Measurements from ENCODE around the gene C10orf95. TPM values are rescaled to one million over a fixed set of nuclear protein-coding genes. Genes with fewer than 3 reads are reported as not detected.
A peak's percentile ranks its signal among the peaks of the same experiment; 100 is the strongest.
"Not testable (repeated sequence)": the region's sequence is repeated elsewhere in the genome, so short reads cannot be mapped to it uniquely, and the experiment has no call there.

C10orf95 gene
- polyA plus RNA-seq, 2 donors, result 0.37 to 0.65 TPM

DNA sequence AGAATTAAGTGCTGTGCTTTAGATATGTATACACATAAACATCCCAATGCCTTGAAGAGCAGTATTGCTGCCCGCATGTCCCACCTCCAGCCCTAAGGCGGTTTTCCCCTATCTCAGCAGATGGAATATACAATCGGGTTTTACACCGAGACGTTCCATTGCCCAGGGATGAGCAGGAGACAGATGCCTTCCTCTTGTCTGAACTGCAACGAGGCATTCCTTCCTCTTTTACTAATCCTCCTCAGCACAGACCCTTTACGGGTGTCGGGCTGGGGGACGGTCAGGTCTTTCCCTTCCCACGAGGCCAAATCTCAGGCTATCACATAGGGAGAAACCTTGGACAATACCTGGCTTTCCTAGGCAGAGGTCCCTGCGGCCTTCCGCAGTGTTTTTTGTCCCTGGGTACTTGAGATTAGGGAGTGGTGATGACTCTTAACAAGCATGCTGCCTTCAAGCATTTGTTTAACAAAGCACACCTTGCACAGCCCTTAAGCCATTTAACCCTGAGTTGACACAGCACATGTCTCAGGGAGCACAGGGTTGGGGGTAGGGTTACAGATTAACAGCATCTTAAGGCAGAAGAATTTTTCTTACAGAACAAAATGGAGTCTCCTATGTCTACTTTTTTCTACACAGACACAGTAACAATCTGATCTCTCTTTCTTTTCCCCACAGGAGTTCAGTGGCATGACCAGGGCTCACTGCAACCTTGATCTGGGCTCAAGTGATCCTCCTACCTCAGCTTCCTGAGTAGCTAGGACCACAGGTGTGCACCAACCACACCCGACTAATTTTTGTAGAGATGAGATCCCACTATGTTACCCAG is 3.5 kb upstream of the C10orf95 start:
- not testable (repeated sequence) for H3K27me3 ChIP-seq (ENCODE audit: control insufficient read depth in 1 of 2, insufficient read depth in 2 of 2, low read length in 2 of 2); H3K27ac ChIP-seq (ENCODE audit: low read depth in 2 of 2, low read length in 1 of 2); H3K4me3 ChIP-seq (ENCODE audit: low read depth in 1 of 2, low read length in 2 of 2); H3K4me1 ChIP-seq (ENCODE audit: control insufficient read depth in 2 of 2, insufficient read depth in 2 of 2, low read length in 1 of 2); H3K36me3 ChIP-seq (ENCODE audit: control insufficient read depth in 2 of 2, insufficient read depth in 2 of 2, low read length in 1 of 2); H3K9me3 ChIP-seq (ENCODE audit: control insufficient read depth in 2 of 2, insufficient read depth in 1 of 2, low read depth in 1 of 2, low read length in 1 of 2)
- WGBS, 2 donors, result 73 to 76% methylated on average over 13 of the region's 13 CpGs

- no peaks in the 10 kb centered on the region for H3K27me3 ChIP-seq (ENCODE audit: control insufficient read depth in 1 of 2, insufficient read depth in 2 of 2, low read length in 2 of 2)
- H3K36me3 ChIP-seq (ENCODE audit: control insufficient read depth in 2 of 2, insufficient read depth in 2 of 2, low read length in 1 of 2), result no peaks in the 10 kb centered on the region
- no peak overlapping the region for H3K4me3 ChIP-seq (ENCODE audit: low read depth in 1 of 2, low read length in 2 of 2)
- H3K9me3 ChIP-seq (ENCODE audit: control insufficient read depth in 2 of 2, insufficient read depth in 1 of 2, low read depth in 1 of 2, low read length in 1 of 2), result no peaks in the 10 kb centered on the region
- H3K4me1 ChIP-seq (ENCODE audit: control insufficient read depth in 2 of 2, insufficient read depth in 2 of 2, low read length in 1 of 2), result peaks cover 0 to 10% of the 10 kb centered on the region in 2 donors
- peak overlapping the region in 1 of 2 donors; percentile 65 for H3K27ac ChIP-seq (ENCODE audit: low read depth in 2 of 2, low read length in 1 of 2)
- WGBS, 2 donors, result 77 to 83% methylated on average over 5 of the region's 5 CpGs
Measured at GRCh38 chr10:102453502-102453901, 2.2 kb upstream of the C10orf95 start.

DNA sequence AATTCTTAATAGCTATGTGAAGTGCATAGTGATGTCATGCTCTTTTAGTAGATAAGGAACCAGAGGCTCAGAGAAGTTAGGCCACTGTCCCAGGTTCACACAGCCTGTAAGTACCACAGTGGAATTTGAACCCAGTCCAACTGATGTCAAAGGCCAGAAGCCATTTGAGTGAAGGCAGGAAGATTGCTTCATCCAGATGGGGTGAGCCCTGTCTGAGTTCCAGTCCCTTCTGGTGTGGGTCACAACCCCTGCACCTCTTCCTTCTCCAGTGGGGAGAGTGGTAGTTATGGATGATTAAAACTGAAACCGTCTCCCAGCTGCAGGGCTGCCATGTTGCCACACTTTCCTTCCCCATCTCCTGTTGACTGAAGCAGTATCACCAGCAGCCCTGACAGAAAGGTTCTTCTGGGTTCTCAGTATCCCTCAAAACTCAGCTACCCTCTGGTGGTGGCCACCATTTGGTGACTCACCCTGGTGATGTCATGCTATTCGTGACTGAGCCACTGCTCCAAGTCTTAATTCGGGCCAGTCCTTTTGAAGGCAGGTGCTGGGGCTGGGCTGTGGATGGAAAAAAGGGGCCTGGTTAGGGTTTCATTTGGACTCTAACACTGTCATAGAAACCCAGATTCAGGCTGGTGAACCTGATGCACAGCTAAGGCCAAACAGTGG is 1.5 kb upstream of the C10orf95 start:
- Histone ChIP-seq H3K4me1 (ENCODE audit: control insufficient read depth in 2 of 2, insufficient read depth in 2 of 2, low read length in 1 of 2) (peaks cover 0 to 10% of the 10 kb centered on the region in 2 donors), H3K27me3 (ENCODE audit: control insufficient read depth in 1 of 2, insufficient read depth in 2 of 2, low read length in 2 of 2) (no peaks in the 10 kb centered on the region), H3K36me3 (ENCODE audit: control insufficient read depth in 2 of 2, insufficient read depth in 2 of 2, low read length in 1 of 2) (no peaks in the 10 kb centered on the region), H3K4me3 (ENCODE audit: low read depth in 1 of 2, low read length in 2 of 2) (no peak overlapping the region), H3K9me3 (ENCODE audit: control insufficient read depth in 2 of 2, insufficient read depth in 1 of 2, low read depth in 1 of 2, low read length in 1 of 2) (no peaks in the 10 kb centered on the region), H3K27ac (ENCODE audit: low read depth in 2 of 2, low read length in 1 of 2) (peak overlapping the region; percentile 20 to 65)
- 39 to 51% methylated on average over 3 of the region's 3 CpGs for WGBS, 2 donors

DNA sequence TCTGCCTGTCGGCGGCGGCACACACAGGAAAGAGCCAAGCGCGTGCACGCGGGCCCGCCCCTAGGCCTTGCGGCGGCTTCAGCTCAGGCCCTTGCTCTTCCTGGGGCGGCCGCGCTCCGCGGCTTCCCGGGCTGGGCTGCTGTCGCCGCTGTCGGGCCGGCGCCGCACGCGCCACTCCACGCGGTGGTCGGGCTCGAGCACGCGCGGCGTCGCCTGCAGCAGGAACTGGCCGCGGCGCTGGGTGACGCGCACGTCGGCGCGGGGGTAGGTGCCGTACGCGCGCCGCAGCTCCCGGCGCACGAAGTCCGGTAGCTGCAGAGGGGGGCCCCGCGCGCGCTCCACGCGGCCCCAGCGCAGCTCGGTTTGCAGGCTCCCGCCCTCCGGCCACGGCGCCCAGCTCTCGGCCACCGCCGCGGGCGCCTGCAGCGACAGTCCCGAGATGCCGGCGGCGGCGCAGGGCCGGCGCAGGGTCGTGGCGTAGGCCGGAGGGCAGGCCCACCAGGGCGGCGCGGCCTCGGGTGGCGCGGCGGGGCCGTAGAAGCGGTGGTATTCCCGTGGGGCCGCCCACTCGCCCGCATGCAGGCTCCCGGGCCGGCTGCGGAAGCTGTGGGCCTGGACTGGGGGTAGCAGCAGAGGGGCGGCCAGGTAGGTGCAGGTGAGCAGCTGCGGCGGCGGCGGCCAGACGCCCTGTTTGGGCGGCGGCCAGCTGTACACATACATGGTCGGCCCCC is 804 bp downstream of the C10orf95 start:
- 0% methylated on average over 35 to 104 of the region's 104 CpGs for WGBS, 2 donors
- Histone ChIP-seq H3K27me3 (ENCODE audit: control insufficient read depth in 1 of 2, insufficient read depth in 2 of 2, low read length in 2 of 2) (no peaks in the 10 kb centered on the region), H3K4me1 (ENCODE audit: control insufficient read depth in 2 of 2, insufficient read depth in 2 of 2, low read length in 1 of 2) (peaks cover 0 to 10% of the 10 kb centered on the region in 2 donors), H3K27ac (ENCODE audit: low read depth in 2 of 2, low read length in 1 of 2) (peak overlapping the region; percentile 92 to 95), H3K4me3 (ENCODE audit: low read depth in 1 of 2, low read length in 2 of 2) (peak overlapping the region; percentile 81 to 87), H3K36me3 (ENCODE audit: control insufficient read depth in 2 of 2, insufficient read depth in 2 of 2, low read length in 1 of 2) (no peaks in the 10 kb centered on the region), H3K9me3 (ENCODE audit: control insufficient read depth in 2 of 2, insufficient read depth in 1 of 2, low read depth in 1 of 2, low read length in 1 of 2) (no peaks in the 10 kb centered on the region)

GRCh38 chr10:102450124-102450373 is 1.3 kb downstream of the C10orf95 start:
- H3K27ac ChIP-seq (ENCODE audit: low read depth in 2 of 2, low read length in 1 of 2), result peak overlapping the region; percentile 92 to 95
- 0 to 1% methylated on average over 11 of the region's 11 CpGs for WGBS, 2 donors

DNA sequence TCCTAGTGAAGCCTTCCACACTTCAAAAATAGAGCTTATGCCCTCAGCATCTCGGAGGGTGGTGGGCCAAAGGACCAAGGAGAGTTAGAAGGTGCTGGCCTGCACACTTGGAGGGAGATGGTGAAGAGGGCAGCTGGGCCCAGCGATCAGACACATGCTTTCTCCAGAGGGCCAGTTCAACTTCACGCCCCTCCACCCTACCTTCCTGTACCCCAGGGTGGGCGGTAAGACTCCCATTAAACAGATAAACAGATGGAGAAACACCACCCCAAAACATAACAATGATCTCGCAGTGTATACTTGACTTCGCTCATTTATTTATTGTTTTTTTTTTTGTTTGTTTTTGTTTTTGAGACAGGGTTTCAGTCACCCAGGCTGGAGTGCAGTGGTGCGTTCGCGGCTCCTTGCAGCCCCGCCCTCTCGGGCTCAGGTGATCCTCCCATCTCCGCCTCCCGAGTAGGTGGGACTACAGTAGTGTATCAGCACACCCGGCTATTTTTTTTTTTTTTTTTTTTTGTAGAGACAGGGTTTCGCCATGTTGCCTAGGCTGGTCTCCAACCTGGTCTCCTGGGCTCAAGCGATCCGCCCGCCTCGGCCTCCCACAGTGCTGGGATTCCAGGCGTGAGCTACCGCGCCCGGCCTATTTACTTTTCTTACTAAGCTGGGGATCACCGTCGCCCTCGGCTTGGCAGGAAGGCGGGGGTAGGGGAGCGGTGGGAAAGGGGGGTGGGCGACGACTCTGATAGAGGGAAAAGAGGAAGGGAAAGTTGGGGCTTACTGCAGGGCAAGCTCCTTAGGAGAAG is 1.8 kb downstream of the C10orf95 start:
- Histone ChIP-seq H3K4me1 (ENCODE audit: control insufficient read depth in 2 of 2, insufficient read depth in 2 of 2, low read length in 1 of 2) (peaks cover 0 to 10% of the 10 kb centered on the region in 2 donors), H3K27me3 (ENCODE audit: control insufficient read depth in 1 of 2, insufficient read depth in 2 of 2, low read length in 2 of 2) (no peaks in the 10 kb centered on the region), H3K4me3 (ENCODE audit: low read depth in 1 of 2, low read length in 2 of 2) (peak overlapping the region; percentile 81 to 87), H3K36me3 (ENCODE audit: control insufficient read depth in 2 of 2, insufficient read depth in 2 of 2, low read length in 1 of 2) (no peaks in the 10 kb centered on the region), H3K27ac (ENCODE audit: low read depth in 2 of 2, low read length in 1 of 2) (peak overlapping the region; percentile 92 to 95), H3K9me3 (ENCODE audit: control insufficient read depth in 2 of 2, insufficient read depth in 1 of 2, low read depth in 1 of 2, low read length in 1 of 2) (no peaks in the 10 kb centered on the region)
- WGBS, 2 donors, result 7% methylated on average over 30 of the region's 30 CpGs

More at GRCh38 chr10:102450124-102450373, 1.3 kb downstream of the C10orf95 start:
- Histone ChIP-seq H3K4me3 (ENCODE audit: low read depth in 1 of 2, low read length in 2 of 2) (peak overlapping the region; percentile 81 to 87), H3K9me3 (ENCODE audit: control insufficient read depth in 2 of 2, insufficient read depth in 1 of 2, low read depth in 1 of 2, low read length in 1 of 2) (no peaks in the 10 kb centered on the region), H3K27me3 (ENCODE audit: control insufficient read depth in 1 of 2, insufficient read depth in 2 of 2, low read length in 2 of 2) (no peaks in the 10 kb centered on the region), H3K36me3 (ENCODE audit: control insufficient read depth in 2 of 2, insufficient read depth in 2 of 2, low read length in 1 of 2) (no peaks in the 10 kb centered on the region), H3K4me1 (ENCODE audit: control insufficient read depth in 2 of 2, insufficient read depth in 2 of 2, low read length in 1 of 2) (peaks cover 0 to 10% of the 10 kb centered on the region in 2 donors)

DNA sequence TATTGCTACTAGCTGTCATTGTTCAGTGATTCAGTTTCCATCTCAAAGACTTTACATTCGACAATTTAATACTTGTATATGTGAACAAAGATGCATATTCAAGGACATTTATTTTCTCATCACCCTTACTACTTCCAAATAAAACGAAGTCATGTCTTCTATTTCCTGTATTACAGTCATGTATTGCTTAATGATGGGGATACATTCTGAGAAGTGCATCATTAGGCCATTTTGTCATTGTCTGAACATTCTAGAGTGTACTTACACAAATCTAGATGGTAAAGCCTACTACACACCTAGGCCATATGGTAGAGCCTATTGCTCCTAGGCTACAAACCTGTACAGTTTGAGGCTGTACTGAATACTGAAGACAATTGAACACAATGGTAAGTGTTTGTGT is 6.5 kb downstream of the C10orf95 start:
- H3K27me3 ChIP-seq (ENCODE audit: control insufficient read depth in 1 of 2, insufficient read depth in 2 of 2, low read length in 2 of 2), result no peaks in the 10 kb centered on the region
- H3K27ac ChIP-seq (ENCODE audit: low read depth in 2 of 2, low read length in 1 of 2), result no peak overlapping the region
- WGBS, 2 donors, result 71 to 79% methylated on average over 2 of the region's 2 CpGs
- H3K9me3 ChIP-seq (ENCODE audit: control insufficient read depth in 2 of 2, insufficient read depth in 1 of 2, low read depth in 1 of 2, low read length in 1 of 2), result no peaks in the 10 kb centered on the region
- no peak overlapping the region for H3K4me3 ChIP-seq (ENCODE audit: low read depth in 1 of 2, low read length in 2 of 2)
- peaks cover 0 to 2% of the 10 kb centered on the region in 2 donors for H3K4me1 ChIP-seq (ENCODE audit: control insufficient read depth in 2 of 2, insufficient read depth in 2 of 2, low read length in 1 of 2)
- no peaks in the 10 kb centered on the region for H3K36me3 ChIP-seq (ENCODE audit: control insufficient read depth in 2 of 2, insufficient read depth in 2 of 2, low read length in 1 of 2)

DNA sequence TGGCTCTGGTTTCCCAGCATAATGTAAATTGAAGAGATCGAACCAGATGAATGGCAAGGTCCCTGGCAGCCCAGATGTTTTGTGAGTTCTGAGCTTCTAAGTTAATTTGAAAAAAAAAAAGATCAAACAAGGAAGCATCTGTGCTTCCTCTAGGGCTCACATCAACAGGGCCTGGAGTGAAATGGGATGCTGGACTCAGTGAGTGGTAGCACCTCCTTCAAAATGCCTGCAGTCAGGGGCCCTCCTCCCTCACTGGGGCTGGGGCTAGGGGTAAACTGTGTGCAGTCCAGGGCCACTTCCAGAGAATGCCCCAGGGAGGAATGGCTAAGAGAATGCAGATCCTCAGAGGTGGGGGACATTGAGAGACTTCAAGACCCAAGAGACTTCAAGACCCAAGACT is 13.0 kb downstream of the C10orf95 start:
- 81 to 84% methylated on average over 1 of the region's 1 CpG for WGBS, 2 donors
- Histone ChIP-seq H3K27me3 (ENCODE audit: control insufficient read depth in 1 of 2, insufficient read depth in 2 of 2, low read length in 2 of 2) (no peaks in the 10 kb centered on the region), H3K4me3 (ENCODE audit: low read depth in 1 of 2, low read length in 2 of 2) (no peak overlapping the region), H3K27ac (ENCODE audit: low read depth in 2 of 2, low read length in 1 of 2) (no peak overlapping the region), H3K36me3 (ENCODE audit: control insufficient read depth in 2 of 2, insufficient read depth in 2 of 2, low read length in 1 of 2) (no peaks in the 10 kb centered on the region), H3K4me1 (ENCODE audit: control insufficient read depth in 2 of 2, insufficient read depth in 2 of 2, low read length in 1 of 2) (no peaks in the 10 kb centered on the region), H3K9me3 (ENCODE audit: control insufficient read depth in 2 of 2, insufficient read depth in 1 of 2, low read depth in 1 of 2, low read length in 1 of 2) (no peaks in the 10 kb centered on the region)

- H3K36me3 ChIP-seq (ENCODE audit: control insufficient read depth in 2 of 2, insufficient read depth in 2 of 2, low read length in 1 of 2), result no peaks in the 10 kb centered on the region
- no peaks in the 10 kb centered on the region for H3K4me1 ChIP-seq (ENCODE audit: control insufficient read depth in 2 of 2, insufficient read depth in 2 of 2, low read length in 1 of 2)
- no peaks in the 10 kb centered on the region for H3K27me3 ChIP-seq (ENCODE audit: control insufficient read depth in 1 of 2, insufficient read depth in 2 of 2, low read length in 2 of 2)
- no peak overlapping the region for H3K27ac ChIP-seq (ENCODE audit: low read depth in 2 of 2, low read length in 1 of 2)
- H3K9me3 ChIP-seq (ENCODE audit: control insufficient read depth in 2 of 2, insufficient read depth in 1 of 2, low read depth in 1 of 2, low read length in 1 of 2), result no peaks in the 10 kb centered on the region
- H3K4me3 ChIP-seq (ENCODE audit: low read depth in 1 of 2, low read length in 2 of 2), result no peak overlapping the region
- 95% methylated on average over 3 of the region's 3 CpGs for WGBS, 2 donors
Measured at GRCh38 chr10:102437515-102437914, 13.8 kb downstream of the C10orf95 start.
